Stimulated activated CD8-positive, alpha-beta memory T cell treated with anti-CD3 and anti-CD28 coated beads, Interleukin-15, amount 100 ng/mL, for 4 hours (primary cell): Measurements from ENCODE around the gene DSTN.

Experiments used
- DNase-seq, 2 donors: peaks; one replicate each; pipeline ENCODE4 v3.0.0-alpha.2; 2020; ENCODE audit warnings: low read depth in 2 of 2

The DSTN gene

GRCh38 chr20:17549131-17549530, 20.7 kb upstream of the DSTN start:
- no peak for DNase-seq

- DNase-seq, result no peak
Measured at GRCh38 chr20:17555106-17555505, 14.8 kb upstream of the DSTN start.

GRCh38 chr20:17556837-17557674, 12.8 kb upstream of the DSTN start:
- no peak for DNase-seq

GRCh38 chr20:17557675-17558006, 12.2 kb upstream of the DSTN start:
- no peak for DNase-seq

GRCh38 chr20:17558154-17558940, 11.5 kb upstream of the DSTN start:
- no peak for DNase-seq

GRCh38 chr20:17558941-17559304, 11.0 kb upstream of the DSTN start:
- no peak for DNase-seq

GRCh38 chr20:17559338-17559737, 10.5 kb upstream of the DSTN start:
- no peak for DNase-seq

- DNase-seq, result no peak
Measured at GRCh38 chr20:17560344-17561074, 9.4 kb upstream of the DSTN start.

- DNase-seq, result no peak
Measured at GRCh38 chr20:17562804-17563305, 7.0 kb upstream of the DSTN start.

- DNase-seq, result no peak
Measured at GRCh38 chr20:17565169-17565845, 4.6 kb upstream of the DSTN start.

GRCh38 chr20:17566345-17566744, 3.5 kb upstream of the DSTN start:
- DNase-seq, result no peak

GRCh38 chr20:17568045-17568788, 1.7 kb upstream of the DSTN start:
- no peak for DNase-seq

- DNase-seq, result no peak
Measured at GRCh38 chr20:17568972-17569521, 828 bp upstream of the DSTN start.

GRCh38 chr20:17570347-17571152, 675 bp downstream of the DSTN start:
- DNase-seq, result no peak

- no peak for DNase-seq
Measured at GRCh38 chr20:17571153-17571527, 1.3 kb downstream of the DSTN start.

GRCh38 chr20:17572034-17572638, 2.3 kb downstream of the DSTN start:
- DNase-seq, result no peak

GRCh38 chr20:17573463-17573862, 3.6 kb downstream of the DSTN start:
- no peak for DNase-seq

- DNase-seq, result no peak
Measured at GRCh38 chr20:17576215-17576614, 6.3 kb downstream of the DSTN start.

GRCh38 chr20:17579369-17580039, 9.6 kb downstream of the DSTN start:
- no peak for DNase-seq
